ENCODE results near the gene SHISA9.

DNA sequence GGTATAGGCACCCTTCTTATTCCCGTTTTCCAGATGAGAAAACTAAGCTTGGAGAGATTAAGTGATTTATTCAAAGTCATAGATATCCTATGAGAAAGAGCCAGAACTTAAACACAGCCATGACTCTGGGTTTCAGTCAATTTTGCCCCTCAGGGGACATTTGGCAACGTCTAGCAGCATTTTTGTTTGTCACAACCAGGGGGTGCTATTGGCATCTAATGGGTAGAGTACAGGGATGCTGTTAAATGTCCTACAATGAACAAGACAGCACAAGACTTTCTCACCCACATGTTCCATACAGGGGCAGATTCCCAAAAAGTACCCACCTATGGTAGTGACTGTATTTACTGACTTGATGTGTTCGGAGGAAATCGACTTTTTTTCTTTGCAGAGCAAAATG lies 4.8 kb upstream of the SHISA9 start:
- TF ChIP-seq, protein P1, sequence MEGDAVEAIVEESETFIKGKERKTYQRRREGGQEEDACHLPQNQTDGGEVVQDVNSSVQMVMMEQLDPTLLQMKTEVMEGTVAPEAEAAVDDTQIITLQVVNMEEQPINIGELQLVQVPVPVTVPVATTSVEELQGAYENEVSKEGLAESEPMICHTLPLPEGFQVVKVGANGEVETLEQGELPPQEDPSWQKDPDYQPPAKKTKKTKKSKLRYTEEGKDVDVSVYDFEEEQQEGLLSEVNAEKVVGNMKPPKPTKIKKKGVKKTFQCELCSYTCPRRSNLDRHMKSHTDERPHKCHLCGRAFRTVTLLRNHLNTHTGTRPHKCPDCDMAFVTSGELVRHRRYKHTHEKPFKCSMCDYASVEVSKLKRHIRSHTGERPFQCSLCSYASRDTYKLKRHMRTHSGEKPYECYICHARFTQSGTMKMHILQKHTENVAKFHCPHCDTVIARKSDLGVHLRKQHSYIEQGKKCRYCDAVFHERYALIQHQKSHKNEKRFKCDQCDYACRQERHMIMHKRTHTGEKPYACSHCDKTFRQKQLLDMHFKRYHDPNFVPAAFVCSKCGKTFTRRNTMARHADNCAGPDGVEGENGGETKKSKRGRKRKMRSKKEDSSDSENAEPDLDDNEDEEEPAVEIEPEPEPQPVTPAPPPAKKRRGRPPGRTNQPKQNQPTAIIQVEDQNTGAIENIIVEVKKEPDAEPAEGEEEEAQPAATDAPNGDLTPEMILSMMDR (IDR thresholded peaks at IDR 0.05; ENCODE audit: insufficient read depth, low read length) = peak; percentile 61
- TF ChIP-seq, protein P2, sequence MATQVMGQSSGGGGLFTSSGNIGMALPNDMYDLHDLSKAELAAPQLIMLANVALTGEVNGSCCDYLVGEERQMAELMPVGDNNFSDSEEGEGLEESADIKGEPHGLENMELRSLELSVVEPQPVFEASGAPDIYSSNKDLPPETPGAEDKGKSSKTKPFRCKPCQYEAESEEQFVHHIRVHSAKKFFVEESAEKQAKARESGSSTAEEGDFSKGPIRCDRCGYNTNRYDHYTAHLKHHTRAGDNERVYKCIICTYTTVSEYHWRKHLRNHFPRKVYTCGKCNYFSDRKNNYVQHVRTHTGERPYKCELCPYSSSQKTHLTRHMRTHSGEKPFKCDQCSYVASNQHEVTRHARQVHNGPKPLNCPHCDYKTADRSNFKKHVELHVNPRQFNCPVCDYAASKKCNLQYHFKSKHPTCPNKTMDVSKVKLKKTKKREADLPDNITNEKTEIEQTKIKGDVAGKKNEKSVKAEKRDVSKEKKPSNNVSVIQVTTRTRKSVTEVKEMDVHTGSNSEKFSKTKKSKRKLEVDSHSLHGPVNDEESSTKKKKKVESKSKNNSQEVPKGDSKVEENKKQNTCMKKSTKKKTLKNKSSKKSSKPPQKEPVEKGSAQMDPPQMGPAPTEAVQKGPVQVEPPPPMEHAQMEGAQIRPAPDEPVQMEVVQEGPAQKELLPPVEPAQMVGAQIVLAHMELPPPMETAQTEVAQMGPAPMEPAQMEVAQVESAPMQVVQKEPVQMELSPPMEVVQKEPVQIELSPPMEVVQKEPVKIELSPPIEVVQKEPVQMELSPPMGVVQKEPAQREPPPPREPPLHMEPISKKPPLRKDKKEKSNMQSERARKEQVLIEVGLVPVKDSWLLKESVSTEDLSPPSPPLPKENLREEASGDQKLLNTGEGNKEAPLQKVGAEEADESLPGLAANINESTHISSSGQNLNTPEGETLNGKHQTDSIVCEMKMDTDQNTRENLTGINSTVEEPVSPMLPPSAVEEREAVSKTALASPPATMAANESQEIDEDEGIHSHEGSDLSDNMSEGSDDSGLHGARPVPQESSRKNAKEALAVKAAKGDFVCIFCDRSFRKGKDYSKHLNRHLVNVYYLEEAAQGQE (IDR thresholded peaks at IDR 0.05; ENCODE audit: insufficient replicate concordance, low read depth) = no peak
- TF ChIP-seq GABPA (IDR thresholded peaks at IDR 0.05; ENCODE audit: low read depth) = no peak

All from HL-60 (cell line).